GM18907 (cell line): ENCODE measurements around the gene PHF20.
"Not testable (repeated sequence)": the region's sequence is repeated elsewhere in the genome, so short reads cannot be mapped to it uniquely, and the experiment has no call there.

Experiments
- ATAC-seq: cut with Tn5 transposase; IDR thresholded peaks from one replicate; pipeline ENCODE4 v1.9.1; 2021; ENCODE audit warnings: mild to moderate bottlenecking, moderate library complexity; ENCODE audit not compliant: unreplicated experiment

PHF20 gene

DNA sequence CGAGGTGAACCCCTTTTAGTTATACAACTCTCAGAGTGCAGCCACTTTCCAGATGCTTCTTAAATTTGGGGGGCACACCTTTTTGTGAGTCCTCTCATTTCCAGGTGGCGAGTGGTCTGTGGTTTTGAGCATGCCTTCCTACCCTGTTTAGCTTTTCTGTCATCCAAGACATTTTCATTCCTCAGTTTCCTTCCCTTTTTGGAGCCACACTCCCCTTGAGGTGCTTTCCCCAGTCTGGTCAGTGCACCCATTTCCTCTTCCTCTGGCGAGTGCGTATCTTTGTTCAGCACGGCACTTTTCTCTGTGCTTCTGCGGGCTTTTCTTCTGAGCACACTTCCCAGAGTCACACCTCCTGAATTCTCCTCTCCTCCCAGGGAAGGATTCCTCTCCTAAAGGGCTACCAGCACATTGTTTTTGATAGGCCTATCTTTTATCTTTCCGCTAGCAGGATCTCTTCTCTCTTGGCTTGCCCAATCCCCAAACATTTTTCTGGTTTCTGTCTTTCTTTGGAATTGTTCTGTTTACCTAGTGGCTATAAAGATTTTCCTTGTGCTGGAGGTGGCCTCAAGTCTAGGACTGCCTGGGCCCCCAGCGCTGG is 1.4 kb downstream of the PHF20 start:
- no peak for ATAC-seq

DNA sequence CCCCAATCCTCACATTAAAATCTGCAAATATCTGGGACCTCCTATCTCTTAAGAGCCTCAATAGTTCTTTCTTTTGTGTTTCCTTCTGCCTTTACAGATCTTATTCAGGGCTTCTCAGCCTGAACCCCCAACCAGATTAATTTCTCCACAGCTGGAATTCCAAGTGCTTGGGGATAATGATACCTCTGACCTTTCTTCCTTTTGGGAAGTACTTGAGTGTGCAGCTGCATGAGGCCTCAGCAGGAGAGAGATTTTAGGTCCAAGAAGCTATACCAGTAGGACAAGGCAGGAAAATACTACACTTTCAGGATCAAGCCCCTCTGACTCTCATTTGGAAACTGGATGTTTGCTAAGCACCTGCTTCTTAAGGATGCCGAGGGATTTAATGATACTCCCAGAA is 2.6 kb downstream of the PHF20 start:
- ATAC-seq: no peak

DNA sequence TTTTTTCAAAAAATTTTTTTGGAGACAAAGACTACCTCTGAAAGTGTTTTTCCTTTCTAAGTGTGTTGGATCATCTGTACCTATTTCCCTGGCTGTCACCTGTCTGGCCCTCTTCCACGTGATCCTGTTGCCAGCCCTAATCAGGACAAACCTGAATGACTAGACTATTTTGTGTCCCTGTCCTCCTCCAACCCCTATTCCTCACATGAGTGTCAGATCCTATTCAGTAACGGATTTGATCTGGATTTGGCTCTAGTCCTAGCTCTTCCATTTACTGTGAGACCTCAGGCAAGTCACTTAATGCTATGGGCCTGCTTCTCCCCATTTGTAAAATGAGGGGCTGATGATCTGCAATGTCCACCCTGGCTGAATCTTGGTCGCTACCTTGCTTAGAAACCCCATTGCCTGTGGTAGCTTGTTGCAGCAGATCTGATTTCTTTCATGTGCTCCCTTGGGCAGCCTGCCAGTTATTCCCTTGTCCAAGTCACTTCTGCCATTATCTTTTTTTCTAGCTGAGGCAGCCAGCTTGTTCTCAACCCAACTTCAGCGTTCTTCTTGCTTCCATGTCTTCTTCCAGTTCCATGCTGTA is 4.8 kb downstream of the PHF20 start:
- no peak for ATAC-seq

DNA sequence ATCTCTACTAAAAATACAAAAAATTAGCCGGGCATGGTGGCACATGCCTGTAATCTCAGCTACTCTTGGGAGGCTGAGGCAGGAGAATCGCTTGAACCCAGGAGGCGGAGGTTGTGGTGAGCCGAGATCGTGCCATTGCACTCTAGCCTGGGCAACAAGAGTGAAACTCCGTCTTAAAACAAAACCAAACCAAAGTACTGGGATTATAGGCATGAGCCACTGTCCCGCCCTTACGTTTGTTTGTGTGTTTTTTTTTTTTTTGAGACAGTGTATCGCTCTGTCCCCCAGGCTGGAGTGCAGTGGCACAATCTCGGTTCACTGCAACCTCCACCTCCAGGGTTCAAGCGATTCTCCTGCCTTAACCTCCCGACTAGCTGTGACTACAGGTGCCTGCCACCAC is 12.0 kb downstream of the PHF20 start:
- not testable (repeated sequence) for ATAC-seq

DNA sequence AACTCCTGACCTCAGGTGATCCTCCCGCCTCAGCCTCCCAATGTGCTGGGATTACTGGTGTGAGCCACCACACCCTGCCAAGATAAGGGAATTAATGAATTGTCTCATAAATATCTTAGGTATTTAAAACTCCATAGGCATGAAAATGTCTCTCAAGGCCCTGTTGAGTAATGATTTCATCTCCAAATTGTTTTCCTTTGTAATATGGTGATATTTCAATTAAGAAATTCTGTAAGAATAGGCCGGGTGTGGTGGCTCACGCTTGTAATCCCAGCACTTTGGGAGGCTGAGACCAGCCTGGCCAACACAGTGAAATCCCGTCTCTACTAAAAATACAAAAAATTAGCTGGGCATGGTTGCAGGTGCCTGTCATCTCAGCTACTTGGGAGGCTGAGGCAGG is 13.7 kb downstream of the PHF20 start:
- not testable (repeated sequence) for ATAC-seq

DNA sequence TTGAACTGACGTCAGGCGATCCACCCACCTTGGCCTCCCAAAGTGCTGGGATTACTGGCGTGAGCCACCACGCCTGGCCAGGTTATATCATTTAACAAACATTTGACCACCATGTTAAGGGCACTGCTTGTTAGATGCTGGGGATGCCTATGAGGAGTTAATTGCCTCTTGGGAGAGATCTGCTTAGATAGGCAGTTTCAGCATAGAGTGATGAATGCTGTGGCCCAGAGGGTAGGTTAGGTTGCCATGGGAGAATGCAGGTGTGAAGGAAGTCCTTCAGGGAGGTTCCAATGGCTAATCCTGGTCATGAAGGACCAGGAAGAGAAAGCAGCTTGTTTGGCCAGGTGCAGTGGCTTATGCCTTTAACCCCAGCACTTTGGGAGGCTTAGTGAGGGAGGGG is 17.0 kb downstream of the PHF20 start:
- no peak for ATAC-seq

DNA sequence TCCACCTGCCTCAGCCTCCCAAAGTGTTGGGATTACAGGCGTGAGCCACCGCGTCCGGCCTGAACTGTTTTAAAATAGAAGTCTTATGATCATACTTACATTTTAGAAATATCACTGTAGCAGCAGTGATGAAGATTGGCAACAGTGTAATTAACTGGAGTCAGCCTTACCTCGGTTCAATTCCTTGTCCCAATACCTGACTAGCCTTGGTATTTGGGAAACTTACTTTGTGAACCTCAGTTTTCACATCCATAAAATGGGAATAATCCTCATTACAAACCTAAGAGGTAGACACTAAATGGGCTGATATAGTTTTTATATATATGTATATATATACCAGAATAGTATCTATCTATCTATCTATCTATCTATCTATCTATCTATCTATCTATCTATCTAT is 19.3 kb downstream of the PHF20 start:
- ATAC-seq: no peak

DNA sequence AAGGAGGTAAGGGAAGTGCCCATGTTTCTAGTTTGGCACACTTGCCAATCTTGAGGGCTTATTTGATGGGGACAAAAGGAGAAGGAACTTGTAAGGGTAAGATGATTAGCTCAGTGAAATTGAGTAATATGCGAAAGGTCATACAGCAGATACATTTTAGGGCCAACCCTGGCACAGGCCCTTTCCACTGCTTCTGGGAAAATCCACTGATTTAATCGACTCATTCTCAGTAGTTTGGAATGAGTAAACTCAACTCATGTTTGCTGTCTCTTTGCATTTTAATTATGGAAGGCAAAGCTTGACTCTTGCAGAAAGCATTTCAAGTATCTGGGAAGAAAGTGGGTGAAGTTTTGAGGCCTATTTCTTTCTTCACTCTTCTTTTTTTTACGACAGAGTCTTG is 20.0 kb downstream of the PHF20 start:
- no peak for ATAC-seq

DNA sequence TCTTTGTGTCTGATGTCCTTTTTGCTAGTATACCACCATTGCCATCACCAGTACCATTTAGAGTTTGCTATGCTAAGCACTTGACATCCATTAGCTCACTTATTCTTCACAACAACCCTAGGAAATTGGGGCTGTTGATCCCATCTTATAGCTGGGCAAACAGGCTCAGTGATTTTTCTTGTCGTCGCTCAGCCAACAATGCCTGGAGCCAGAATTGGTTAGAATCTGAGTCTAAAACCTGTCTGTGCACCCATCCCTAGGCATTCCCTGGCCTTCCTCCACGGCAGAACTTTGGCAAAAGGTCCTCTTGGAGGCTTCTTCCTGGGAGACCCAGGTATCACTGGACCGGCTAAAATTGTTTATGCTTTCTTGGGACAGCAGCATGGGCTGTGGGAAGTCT is 20.9 kb downstream of the PHF20 start:
- no peak for ATAC-seq

DNA sequence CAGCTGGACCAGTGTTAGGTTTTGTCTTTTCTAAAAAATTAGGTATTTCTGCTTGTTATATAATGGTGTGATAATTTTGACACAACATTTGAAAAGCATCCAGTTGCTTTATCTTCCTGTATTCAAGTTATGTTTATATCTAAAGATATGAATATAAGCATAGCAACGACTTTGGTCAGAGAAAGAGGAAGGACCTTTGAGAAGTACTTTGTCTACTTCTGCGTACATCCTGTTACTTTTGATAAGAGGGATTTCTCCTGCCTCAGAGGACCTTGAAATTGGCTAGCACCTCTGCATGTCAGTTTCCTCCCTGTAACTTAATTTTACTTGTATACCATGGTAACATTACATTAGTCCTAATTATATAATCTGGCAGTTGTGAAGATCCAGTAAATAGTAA is 24.8 kb downstream of the PHF20 start:
- no peak for ATAC-seq

DNA sequence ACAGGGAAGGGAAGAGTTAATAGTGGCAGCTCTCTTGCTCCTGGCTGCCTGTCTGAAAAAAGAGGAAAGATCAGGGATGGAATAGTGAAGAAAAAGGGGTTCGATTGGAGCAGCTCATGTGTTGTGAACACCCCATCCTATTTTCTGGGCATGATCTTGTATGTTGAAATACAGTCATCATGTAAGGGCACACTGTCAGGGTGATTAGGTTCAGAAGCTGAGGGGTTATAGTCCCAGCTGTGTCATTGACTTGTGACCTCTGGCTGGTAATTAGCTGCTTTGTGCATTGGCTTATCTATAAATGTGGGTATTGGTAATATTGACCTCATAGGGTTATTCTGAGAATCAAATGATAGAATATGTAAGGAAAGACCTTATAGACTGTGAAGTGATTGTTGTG is 30.1 kb downstream of the PHF20 start:
- ATAC-seq: no peak

DNA sequence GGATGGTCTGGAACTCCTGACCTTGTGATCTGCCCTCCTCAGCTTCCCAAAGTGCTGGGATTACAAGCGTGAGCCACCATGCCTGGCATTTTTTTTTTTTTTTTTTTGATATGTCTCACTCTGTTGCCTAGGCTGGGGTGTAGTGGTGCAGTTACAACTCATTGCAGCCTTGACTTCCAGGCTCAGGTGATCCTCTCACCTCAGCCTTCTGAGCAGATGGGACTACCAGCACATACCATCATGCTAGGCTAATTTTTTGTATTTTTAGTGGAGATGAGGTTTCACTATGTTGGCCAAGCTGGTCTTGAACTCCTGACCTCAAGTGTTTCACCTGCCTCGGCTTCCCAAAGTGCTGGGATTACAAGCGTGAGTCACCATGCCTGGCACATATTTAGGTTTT is 34.3 kb downstream of the PHF20 start:
- ATAC-seq: no peak

DNA sequence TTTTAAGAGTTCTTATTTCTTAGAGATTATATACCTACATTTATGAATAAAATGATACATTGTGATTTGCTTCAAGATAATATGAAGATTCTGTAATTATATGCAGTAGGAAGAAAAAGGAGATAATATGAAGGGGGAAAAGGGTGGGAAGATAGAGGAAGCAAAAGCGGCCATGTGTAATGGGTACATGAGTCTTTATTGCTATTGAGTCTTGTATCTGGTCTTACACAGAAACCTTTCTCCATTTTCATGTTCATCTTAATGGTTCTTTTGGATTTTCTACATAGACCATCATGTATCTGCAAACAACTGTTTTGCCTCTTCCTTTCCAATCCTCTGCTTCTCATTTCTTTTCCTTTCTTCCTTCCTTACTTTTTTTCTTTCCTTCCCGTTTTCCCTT is 36.1 kb downstream of the PHF20 start:
- ATAC-seq: no peak

DNA sequence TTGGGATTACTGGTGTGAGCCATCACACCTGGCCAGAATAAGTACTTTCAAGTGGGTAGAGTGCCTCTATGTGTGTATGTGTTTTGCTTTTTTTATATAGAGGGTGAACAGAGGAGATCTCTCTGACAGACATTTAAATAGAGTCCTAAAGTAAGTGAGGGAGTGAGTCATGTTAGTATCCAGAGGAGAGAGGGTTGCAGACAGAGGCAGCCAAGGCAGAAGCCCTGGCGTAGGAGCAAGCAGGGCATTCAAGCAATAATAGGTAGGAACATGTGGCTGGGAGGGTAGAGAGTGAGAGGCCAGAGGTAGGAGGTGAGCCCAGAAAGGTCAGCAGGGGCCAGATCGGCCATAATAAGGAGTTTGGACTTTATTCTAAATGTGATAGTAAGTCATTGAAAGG is 48.9 kb downstream of the PHF20 start:
- ATAC-seq: no peak

DNA sequence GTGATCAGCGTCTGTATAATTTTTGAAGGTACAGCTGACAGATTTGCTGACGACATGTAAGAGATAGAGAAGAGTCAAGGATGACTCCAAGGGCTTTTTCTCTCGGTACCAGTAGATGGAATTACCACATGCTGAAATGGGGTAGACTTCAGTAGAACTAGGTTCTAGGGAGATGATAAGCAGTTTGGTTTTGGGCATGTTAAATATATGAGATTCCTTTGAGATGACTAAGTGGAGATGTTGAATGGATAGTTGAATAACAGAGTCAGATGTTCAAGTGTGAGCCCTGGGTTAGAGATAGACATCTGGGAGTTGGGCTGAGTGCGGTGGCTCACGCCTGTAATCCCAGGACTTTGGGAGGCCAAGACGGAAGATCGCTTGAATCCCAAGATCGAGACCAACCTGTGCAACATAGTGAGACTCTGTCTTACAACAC is 50.0 kb downstream of the PHF20 start:
- no peak for ATAC-seq

DNA sequence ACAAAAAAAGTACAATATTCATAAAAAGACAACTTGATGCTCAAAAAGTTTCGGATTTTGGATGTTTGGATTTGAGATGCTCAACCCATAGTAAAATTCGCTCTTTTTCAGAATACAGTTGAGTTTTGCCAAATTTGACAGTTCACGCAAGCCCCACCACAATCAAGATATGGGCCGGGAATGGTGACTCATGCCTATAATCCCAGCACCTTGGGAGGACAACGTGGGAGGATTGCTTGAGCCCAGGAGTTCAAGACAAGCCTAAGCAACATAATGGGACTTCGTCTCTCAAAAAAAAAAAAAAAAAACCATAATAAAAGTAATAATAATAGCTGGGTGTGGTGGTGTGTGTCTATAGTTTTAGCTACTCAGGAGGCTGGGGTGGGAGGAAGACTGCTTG is 51.3 kb downstream of the PHF20 start:
- ATAC-seq: no peak

DNA sequence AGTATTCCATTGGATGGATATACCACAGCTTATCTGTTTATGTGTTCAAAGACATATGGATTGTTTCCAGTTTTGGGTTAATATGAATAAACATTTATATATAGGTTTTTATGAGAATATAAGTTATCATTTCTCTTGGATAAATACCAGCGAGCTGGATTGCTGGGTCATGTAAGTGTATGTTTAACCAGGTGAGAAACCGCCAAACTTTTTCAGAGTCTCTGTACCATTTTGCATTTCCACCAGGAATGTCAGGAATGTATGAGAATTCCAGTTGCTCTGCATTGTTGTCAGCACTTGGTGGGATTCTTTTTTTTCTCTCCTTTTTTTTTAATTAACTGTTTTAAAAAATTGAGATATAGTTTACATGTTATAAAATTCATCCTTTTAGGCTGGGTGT is 52.1 kb downstream of the PHF20 start:
- ATAC-seq: no peak

DNA sequence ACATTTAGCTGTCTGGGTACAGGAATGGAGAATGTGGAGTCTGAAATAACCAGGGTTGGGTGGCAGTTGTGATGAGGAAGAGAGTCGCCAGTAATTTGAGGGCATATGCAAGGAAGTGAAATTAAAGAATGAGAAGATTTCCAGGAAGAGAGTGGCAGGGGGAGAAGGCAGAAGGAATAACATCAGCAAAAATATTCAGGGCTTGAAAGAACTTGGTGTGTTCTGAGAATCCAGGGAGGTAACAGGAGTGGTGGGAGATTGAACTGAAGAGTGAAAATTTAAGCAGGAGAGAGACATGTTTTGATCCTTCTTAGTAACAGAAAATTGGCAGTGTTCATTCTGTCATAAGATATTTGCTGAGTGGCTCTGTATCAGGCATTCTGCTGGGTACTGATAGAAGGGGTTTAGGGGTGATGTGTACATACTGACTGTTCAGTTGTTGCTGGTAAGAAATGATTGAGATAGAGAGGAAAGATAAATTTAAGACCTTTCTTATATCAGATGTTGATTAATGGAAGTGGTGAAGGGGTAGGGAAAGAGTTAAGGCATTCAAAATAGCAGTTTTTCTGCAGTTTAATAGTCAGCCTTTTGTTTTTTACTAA is 54.7 kb downstream of the PHF20 start:
- ATAC-seq: no peak

DNA sequence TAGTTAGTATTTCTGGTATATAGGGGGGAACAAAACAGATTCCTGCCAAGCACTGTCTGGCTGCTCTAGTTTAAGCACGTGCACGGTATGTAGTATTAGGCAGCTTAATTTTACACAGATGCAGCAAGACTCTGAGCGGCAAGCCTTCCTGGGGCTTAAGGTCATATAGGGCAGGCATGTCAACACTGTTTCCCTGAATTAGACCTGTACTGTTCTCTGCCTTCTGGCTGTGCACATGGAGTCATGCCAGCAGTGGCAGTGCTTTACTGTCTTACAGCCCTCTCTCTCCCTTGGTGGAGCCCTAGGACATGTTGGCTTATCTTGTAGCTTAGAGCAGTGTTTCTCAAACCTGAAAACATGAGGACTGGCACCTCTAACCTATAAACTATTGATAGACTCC is 56.6 kb downstream of the PHF20 start:
- no peak for ATAC-seq

DNA sequence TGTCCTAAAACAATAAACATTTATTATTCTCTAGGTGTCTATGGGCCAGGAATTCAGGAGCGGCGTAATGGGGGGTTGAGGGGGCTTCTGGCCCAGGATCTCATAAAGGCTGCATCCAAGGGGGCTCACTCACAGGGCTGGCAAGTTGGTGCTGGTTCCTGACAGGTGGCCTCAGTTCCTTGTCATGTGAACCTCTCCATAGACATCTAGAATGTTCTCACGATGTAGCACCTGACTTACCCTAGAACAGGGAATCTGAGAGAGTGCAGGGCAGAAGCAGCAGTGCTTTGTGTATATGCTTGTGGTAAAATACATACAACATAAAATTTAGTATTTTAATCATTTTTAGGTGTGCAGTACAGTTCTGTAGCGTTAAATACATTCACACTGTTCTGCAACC is 57.1 kb downstream of the PHF20 start:
- no peak for ATAC-seq

DNA sequence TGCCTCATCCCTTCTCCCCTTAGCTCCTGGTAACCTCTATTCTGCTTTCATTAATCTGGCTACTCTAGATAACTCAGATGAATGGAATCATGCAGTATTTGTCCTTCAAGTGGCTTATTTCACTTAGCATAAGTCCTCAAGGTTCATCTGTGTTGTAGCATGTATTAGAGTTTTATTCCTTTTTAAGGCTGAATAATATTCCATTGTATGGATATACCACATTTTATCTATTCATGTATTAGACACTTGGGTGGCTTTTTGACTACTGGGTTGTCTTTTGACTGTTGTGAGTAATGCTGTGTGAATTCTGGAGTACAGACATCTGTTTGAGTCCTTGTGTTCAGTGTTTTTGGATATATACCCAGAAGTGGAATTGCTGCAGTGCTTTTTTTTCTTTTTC is 58.4 kb downstream of the PHF20 start:
- no peak for ATAC-seq

DNA sequence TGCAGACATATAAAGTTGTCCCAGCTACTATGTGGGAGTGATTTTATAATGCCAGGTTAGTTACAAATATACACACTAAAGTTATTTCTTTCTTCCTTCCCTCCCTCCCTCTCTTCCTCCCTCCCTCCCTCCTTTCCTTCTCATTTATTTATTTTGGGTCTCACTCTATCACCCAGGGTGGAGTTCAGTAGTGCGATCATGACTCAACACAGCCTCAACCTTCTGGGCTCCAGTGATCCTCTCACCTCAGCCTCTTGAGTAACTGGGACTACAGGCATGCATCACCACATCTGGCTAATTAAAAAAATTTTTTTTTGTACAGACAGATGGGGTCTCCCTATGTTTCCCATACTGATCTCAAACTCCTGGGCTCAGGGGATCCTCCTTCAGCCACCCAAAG is 59.2 kb downstream of the PHF20 start:
- no peak for ATAC-seq

DNA sequence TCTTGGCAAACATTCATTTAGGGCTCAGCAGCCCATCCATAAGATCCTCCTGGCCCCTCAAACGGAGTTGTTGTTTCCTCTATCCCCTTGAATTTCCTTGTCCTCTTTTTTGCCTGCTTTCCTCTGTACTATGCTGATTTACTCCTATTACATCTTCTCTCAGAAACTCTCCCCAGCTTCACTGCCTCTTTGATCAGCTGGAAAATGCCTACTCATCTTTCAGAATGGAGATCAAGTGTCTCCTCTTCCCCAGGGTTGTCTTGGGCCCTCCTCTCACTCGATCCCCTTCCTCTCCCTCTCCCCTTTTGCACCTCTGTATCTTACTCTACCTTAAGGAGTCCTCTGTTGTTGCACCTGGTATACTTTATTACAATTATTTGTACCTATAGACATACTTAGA is 60.2 kb downstream of the PHF20 start:
- no peak for ATAC-seq
